Endodermal cell (in vitro differentiated cells): ENCODE measurements around the gene DDX49. TPM values are rescaled to one million over a fixed set of nuclear protein-coding genes. Genes with fewer than 3 reads are reported as not detected.

ENCODE experiments used
- DNase-seq: peaks from one replicate; pipeline ENCODE4 v3.0.0-alpha.2; 2017
- H3K27ac ChIP-seq: 2 replicates; pipeline ENCODE4 v1.5.1; 2013; ENCODE audit warnings: mild to moderate bottlenecking, low read depth, low read length, moderate library complexity
- H3K27me3 ChIP-seq: 2 replicates; pipeline ENCODE4 v1.6.1; 2013; ENCODE audit warnings: mild to moderate bottlenecking, low read length, moderate library complexity; ENCODE audit not compliant: insufficient read depth, control insufficient read depth, poor library complexity, severe bottlenecking
- H3K36me3 ChIP-seq: 2 replicates; pipeline ENCODE4 v1.7.0; 2013; ENCODE audit warnings: mild to moderate bottlenecking, low read length, moderate library complexity; ENCODE audit not compliant: control insufficient read depth, insufficient read depth
- H3K4me1 ChIP-seq: one replicate; pipeline ENCODE4 v1.7.0; 2013; ENCODE audit warnings: low read length; ENCODE audit not compliant: control insufficient read depth, insufficient read depth
- H3K4me3 ChIP-seq: 2 replicates; pipeline ENCODE4 v1.5.1; 2013; ENCODE audit warnings: mild to moderate bottlenecking, low read length, moderate library complexity
- H3K9ac ChIP-seq: 2 replicates; pipeline ENCODE4 v1.6.1; 2013; ENCODE audit warnings: mild to moderate bottlenecking, low read length, moderate library complexity; ENCODE audit not compliant: poor library complexity, severe bottlenecking; ENCODE audit errors: extremely low read depth
- H3K9me3 ChIP-seq: 2 replicates; pipeline ENCODE4 v1.6.1; 2013; ENCODE audit warnings: mild to moderate bottlenecking, low read length, moderate library complexity; ENCODE audit not compliant: control insufficient read depth
- H3K27ac Mint-ChIP-seq: 2 replicates; pipeline ENCODE4 v1.8.0; 2020; ENCODE audit warnings: mixed read lengths
- H3K27me3 Mint-ChIP-seq: 2 replicates; pipeline ENCODE4 v1.8.0; 2021; ENCODE audit warnings: mild to moderate bottlenecking, mixed read lengths; ENCODE audit not compliant: insufficient read depth
- H3K36me3 Mint-ChIP-seq: 2 replicates; pipeline ENCODE4 v1.8.0; 2020; ENCODE audit warnings: low read depth, mixed read lengths
- H3K4me1 Mint-ChIP-seq: 2 replicates; pipeline ENCODE4 v1.8.0; 2020; ENCODE audit warnings: mixed read lengths
- H3K4me3 Mint-ChIP-seq: 2 replicates; pipeline ENCODE4 v1.8.0; 2020; ENCODE audit warnings: mild to moderate bottlenecking, moderate library complexity, mixed read lengths
- H3K9me3 Mint-ChIP-seq: 2 replicates; pipeline ENCODE4 v1.8.0; 2020; ENCODE audit warnings: mild to moderate bottlenecking, mixed read lengths
- CTCF ChIP-seq: fragments of 200-600 bp; sonication (generic); conservative IDR thresholded peaks from 2 replicates; pipeline ENCODE4 v1.5.0; 2021; ENCODE audit warnings: antibody characterized with exemption, mild to moderate bottlenecking
- WGBS, 2 experiments: methylation state at CpG; one replicate each; pipeline versions ENCODE4 v1.1.5 to v1.1.7; 2013; ENCODE audit warnings: missing lambda C conversion rate in 2 of 2, mixed read lengths in 1 of 2; ENCODE audit not compliant: insufficient coverage in 1 of 2, insufficient read length in 1 of 2; 5-methylcytosine and 5-hydroxymethylcytosine counted together
- total RNA-seq, 2 donors: library from RNA; stranded (reverse); fragmentation: NEBNext Ultra II Directional in 1 of 2; extraction: Animal tissue kit (Norgen Biotek cat#: 25700) in 1 of 2; gene quantifications; 2 replicates in 1 of 2; 3 replicates in 1 of 2; pipeline ENCODE4 v1.2.1, GENCODE V29; 2021

The DDX49 gene
- total RNA-seq, 2 donors from 2014 or later = 30.4 to 37.9 TPM

GRCh38 chr19:18879579-18880373, 39.7 kb upstream of the DDX49 start:
- H3K4me1 Mint-ChIP-seq = no peaks in the 10 kb centered on the region
- H3K27me3 Mint-ChIP-seq = no peaks in the 10 kb centered on the region
- peaks cover 7% of the 10 kb centered on the region for H3K9me3 Mint-ChIP-seq
- no peak overlapping the region for H3K4me3 Mint-ChIP-seq
- peaks cover 65% of the 10 kb centered on the region for H3K36me3 Mint-ChIP-seq
- H3K27ac ChIP-seq = no peak overlapping the region
- H3K9ac ChIP-seq = no peak overlapping the region
- no peak overlapping the region for H3K27ac Mint-ChIP-seq
- no peaks in the 10 kb centered on the region for H3K27me3 ChIP-seq
- H3K36me3 ChIP-seq = peaks cover 41% of the 10 kb centered on the region
- no peaks in the 10 kb centered on the region for H3K4me1 ChIP-seq
- 77 to 92% methylated on average over 7 to 13 of the region's 13 CpGs for WGBS, 2 experiments
- peak; percentile 89 for DNase-seq
- H3K9me3 ChIP-seq = peaks cover 8% of the 10 kb centered on the region
- no peak overlapping the region for H3K4me3 ChIP-seq
- no peak for TF ChIP-seq CTCF

- TF ChIP-seq CTCF = no peak
These were observed 38.0 kb upstream of the DDX49 start for GRCh38 chr19:18881491-18881890.

GRCh38 chr19:18883526-18884304, 35.8 kb upstream of the DDX49 start:
- Mint-ChIP-seq H3K36me3 (peaks cover 49% of the 10 kb centered on the region), H3K9me3 (no peaks in the 10 kb centered on the region), H3K27me3 (no peaks in the 10 kb centered on the region), H3K4me1 (no peaks in the 10 kb centered on the region), H3K4me3 (no peak overlapping the region), H3K27ac (no peak overlapping the region)
- Histone ChIP-seq H3K4me3 (no peak overlapping the region), H3K27me3 (no peaks in the 10 kb centered on the region), H3K4me1 (no peaks in the 10 kb centered on the region), H3K9ac (no peak overlapping the region), H3K9me3 (no peaks in the 10 kb centered on the region), H3K27ac (no peak overlapping the region), H3K36me3 (peaks cover 24% of the 10 kb centered on the region)
- 94% methylated on average over 23 to 30 of the region's 30 CpGs for WGBS, 2 experiments
- DNase-seq = no peak
- no peak for TF ChIP-seq CTCF

More at GRCh38 chr19:18881491-18881890, 38.0 kb upstream of the DDX49 start:
- no peaks in the 10 kb centered on the region for H3K27me3 Mint-ChIP-seq
- no peaks in the 10 kb centered on the region for H3K27me3 ChIP-seq
- no peak overlapping the region for H3K27ac ChIP-seq
- H3K4me1 ChIP-seq = no peaks in the 10 kb centered on the region
- 95 to 97% methylated on average over 7 of the region's 7 CpGs for WGBS, 2 experiments
- no peak overlapping the region for H3K4me3 ChIP-seq
- peaks cover 27% of the 10 kb centered on the region for H3K36me3 ChIP-seq
- DNase-seq = no peak
- H3K36me3 Mint-ChIP-seq = peaks cover 56% of the 10 kb centered on the region
- H3K9me3 ChIP-seq = peaks cover 8% of the 10 kb centered on the region
- peaks cover 7% of the 10 kb centered on the region for H3K9me3 Mint-ChIP-seq
- no peak overlapping the region for H3K4me3 Mint-ChIP-seq
- H3K4me1 Mint-ChIP-seq = no peaks in the 10 kb centered on the region
- H3K27ac Mint-ChIP-seq = peak overlapping the region; percentile 17
- no peak overlapping the region for H3K9ac ChIP-seq
